HG03097 (cell line): Measurements from ENCODE around the gene DDX51.

Experiments used
- ATAC-seq: cut with Tn5 transposase; IDR thresholded peaks from one replicate; pipeline ENCODE4 v1.9.1; 2021; ENCODE audit not compliant: unreplicated experiment, low FRiP score

Gene DDX51

DNA sequence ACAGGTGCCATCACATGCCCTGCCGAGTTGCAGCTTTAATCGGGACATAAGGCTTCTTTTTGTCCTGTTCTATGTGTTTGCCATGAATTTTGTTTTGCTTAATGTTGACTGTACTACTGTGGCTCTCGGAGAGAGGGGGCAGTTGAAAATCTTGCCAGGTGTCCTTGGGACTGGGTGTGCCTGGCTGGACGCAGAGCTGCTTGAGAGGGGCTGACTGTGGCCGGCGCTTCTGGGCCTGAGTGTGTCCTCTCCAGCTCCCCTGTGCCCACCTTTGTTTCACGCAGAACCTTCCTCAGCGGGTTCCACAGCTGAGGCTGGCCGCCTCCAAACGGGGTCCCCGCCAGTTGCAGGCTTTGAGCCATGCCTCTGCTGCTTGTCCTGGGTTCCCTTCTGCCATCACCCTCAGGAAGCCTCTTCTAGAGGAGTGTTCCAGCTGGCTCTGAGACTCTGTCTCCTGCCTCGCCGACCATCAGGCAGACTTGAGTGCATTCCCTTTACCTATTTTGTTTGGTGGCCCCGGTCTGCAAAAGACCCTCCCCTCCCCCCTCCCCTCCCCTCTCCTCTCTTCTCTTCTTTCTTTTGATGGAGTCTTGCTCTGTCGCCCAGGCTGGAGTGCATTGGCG is 49.7 kb downstream of the DDX51 start:
- ATAC-seq, result no peak

DNA sequence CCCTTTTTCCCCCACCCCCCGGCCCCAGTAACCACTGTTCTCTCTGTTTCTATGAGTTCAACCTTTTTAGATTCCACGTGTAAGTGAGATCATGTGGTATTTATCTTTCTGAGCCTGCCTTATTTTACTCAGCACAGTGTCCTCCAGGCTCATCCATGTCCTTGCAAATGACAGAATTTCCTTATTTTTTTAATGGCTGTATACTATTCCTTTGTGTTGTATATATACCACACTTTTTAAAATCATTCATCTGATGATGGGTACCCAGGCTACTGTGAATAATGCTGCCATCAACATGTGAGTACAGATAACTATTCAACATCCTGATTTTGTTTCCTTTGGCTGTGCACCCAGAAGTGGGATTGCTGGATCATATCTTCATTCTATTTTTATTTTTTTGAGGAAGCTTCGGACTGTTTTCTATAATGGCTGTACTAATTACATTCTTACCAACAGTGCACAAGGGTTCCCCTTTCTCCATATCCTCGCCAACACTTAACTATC is 54.7 kb downstream of the DDX51 start:
- ATAC-seq, result no peak
